Erythroblast (primary cell): ENCODE data around the gene SDR42E1.

Experiments used
- GATA1 ChIP-seq: IDR thresholded peaks from 2 replicates; pipeline ENCODE4 v1.6.1; 2011; ENCODE audit warnings: low read depth, mild to moderate bottlenecking, control low read depth, low read length, moderate library complexity
- POLR2A ChIP-seq: IDR thresholded peaks from 2 replicates; pipeline ENCODE4 v1.6.1; 2011; ENCODE audit warnings: mild to moderate bottlenecking, low read length

DNA sequence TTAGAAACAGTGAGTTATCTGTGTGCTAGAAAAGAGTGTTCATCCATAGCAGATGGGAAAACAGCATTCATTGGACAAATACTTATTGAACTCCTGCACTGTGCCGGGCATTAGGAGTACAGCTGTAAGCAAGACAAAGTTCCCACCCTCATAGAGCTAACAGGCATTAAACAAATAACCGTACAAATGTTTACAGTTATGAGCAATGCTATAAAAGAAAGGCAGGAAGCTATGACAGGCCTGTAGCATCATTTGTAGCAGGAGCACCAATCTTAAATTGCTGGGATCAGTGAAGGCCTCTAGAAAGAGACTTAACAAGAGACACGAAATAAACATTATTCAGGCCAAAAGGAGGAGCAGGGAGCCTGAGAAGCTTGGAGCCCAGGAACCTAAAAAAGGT lies 15.6 kb downstream of the SDR42E1 start:
- TF ChIP-seq POLR2A (no peak), GATA1 (no peak)
